HG02840 (cell line): ENCODE results near the gene SCPEP1.
A peak's percentile ranks its signal among the peaks of the same experiment; 100 is the strongest.
"Not testable (repeated sequence)": the region's sequence is repeated elsewhere in the genome, so short reads cannot be mapped to it uniquely, and the experiment has no call there.

Experiments
- ATAC-seq: cut with Tn5 transposase; IDR thresholded peaks from one replicate; pipeline ENCODE4 v1.9.1; 2021; ENCODE audit warnings: mild to moderate bottlenecking, moderate library complexity, moderate number of reproducible peaks; ENCODE audit not compliant: unreplicated experiment, low FRiP score

Gene SCPEP1, protein sequence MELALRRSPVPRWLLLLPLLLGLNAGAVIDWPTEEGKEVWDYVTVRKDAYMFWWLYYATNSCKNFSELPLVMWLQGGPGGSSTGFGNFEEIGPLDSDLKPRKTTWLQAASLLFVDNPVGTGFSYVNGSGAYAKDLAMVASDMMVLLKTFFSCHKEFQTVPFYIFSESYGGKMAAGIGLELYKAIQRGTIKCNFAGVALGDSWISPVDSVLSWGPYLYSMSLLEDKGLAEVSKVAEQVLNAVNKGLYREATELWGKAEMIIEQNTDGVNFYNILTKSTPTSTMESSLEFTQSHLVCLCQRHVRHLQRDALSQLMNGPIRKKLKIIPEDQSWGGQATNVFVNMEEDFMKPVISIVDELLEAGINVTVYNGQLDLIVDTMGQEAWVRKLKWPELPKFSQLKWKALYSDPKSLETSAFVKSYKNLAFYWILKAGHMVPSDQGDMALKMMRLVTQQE

GRCh38 chr17:56977673-56978395, at the start of gene SCPEP1:
Gene SCPEP1, plus strand, starts transcription at chr17:56978131. Its CDS starts 29 bp downstream, at chr17:56978160.
- peak; percentile 62 for ATAC-seq

DNA sequence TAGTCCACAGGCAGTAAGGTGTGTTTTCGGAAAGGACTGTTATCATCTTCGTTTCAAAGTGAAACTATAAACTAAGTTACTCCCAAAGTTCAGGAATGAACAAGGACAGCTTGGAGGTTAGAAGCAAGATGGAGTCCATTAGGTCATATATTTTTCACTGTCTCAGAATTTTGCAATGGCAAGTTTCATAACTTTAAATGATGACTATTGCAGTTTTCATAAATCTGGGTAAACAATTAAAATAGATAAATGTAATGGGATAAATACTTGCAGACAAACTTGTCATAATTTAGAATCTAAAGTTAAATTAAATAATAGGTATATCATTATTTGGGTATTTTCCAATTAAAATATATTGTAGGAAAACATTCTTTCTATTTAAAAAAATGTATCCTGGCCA, 49.3 kb upstream of the SCPEP1 start:
- ATAC-seq: no peak

DNA sequence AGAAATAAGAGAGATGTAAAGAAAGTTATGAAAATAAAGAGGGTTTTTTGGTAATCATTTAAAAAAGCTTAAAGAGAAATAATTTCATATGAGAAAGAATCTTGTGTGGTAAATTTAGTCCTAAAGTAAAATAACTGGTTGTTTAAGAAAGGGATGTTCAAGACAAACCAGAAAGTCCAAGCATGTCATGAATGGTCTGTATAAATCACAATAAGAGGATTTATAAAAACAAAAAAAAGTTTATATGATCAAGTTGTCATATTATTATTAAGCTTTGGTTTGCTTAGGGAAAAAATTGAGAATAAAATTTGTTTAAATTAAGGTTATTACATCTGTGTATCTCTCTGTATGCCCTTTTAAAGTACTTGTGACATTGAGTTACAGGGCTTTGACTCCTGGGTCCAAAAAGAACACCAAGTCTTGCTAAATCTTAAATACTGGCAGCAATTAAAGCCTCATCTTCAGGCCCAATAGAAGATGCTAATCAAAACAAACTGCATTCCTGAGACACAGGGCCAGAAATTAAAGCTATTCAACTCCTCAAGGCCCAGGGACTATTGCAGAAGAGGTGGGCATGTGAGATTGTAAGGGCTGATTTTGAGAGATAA, 48.5 kb upstream of the SCPEP1 start:
- ATAC-seq: no peak

DNA sequence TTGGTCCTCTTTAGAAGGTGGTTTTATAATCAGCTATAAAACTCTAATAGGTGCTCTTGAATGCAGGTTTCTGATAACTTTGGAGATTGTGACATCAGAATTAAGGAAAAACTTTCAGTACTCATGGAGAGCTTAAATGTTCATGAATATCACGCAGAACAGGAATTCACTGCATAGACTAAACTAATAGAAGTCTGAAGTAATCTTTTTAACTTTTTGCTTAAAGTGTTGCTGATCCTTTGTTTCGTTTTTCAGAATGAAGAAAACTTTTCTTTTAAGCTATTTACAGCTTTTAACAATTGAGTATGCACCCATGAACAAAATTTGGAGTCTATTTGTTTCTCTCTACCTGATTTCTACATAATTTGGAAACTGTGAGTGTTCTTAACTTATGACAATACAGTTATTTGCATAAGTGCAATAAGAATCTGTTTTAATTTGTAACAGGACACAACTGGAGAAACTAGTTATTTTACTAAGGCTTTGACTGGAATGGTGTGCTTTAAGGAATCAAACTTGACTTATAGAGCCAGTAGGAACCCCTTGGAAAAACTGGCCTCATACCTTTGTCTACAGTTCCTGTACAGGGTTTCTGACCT, 47.1 kb upstream of the SCPEP1 start:
- ATAC-seq: no peak

DNA sequence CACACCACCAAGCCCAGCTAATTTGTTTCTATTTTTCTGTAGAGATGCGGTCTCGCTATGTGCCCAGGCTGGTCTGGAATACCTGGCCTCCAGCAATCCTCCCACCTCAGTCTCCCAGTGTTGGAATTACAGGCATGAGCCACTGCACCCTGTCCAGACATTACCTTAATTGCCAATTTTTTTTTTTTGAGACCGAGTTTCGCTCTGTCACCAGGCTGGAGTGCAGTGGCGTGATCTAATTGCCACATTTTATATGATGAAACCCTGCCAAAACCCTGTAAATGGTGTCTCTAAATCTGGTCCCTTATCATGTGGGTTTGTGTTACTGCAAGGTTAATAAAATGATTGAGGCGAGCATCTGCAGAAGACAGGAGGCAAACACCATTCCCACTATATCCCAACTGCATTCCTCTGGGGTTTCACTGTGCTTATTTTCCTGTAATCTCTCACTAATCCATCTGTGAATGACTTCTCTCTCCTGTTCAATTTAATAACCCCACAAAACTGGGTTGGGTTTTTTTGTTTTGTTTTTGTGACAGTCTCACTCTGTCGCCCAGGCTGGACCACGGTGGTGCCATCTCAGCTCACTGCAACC, 44.7 kb upstream of the SCPEP1 start:
- ATAC-seq: no peak

- no peak for ATAC-seq
These were observed 44.1 kb upstream of the SCPEP1 start for GRCh38 chr17:56933868-56934267.

GRCh38 chr17:56934280-56934679, 43.7 kb upstream of the SCPEP1 start:
- no peak for ATAC-seq

GRCh38 chr17:56935461-56935860, 42.5 kb upstream of the SCPEP1 start:
- ATAC-seq: no peak

- no peak for ATAC-seq
These were observed 41.1 kb upstream of the SCPEP1 start for GRCh38 chr17:56936697-56937322.

GRCh38 chr17:56937687-56938086, 40.2 kb upstream of the SCPEP1 start:
- no peak for ATAC-seq

GRCh38 chr17:56938206-56938605, 39.7 kb upstream of the SCPEP1 start:
- not testable (repeated sequence) for ATAC-seq

DNA sequence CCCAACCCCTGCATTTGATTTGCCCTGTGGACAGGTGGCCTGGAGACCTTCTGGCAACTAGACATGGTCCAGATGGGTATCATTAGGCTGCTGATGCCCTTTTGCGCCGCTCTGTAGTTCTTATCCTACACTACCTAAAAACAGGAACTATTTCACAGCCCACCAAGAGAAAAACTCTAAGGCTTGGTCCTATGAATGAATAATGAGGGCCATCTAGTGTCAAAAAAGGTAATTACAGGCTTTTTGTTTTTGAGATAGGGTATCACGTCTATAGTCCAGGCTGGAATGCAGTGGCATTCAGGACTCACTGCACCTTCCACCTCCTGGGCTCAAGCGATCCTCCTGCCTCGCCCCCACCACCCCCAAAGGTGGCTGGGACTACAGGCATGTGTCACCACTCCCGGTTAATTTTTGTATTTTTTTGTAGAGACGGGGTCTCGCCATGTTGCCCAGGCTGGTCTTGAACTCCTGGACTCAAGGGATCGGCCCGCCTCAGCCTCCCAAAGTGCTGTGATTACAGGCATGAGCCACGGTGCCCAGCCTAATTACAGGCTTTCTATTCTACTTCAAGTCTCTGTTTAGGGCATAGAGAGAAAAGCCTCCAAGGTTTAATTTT, 38.0 kb upstream of the SCPEP1 start:
- ATAC-seq: no peak

DNA sequence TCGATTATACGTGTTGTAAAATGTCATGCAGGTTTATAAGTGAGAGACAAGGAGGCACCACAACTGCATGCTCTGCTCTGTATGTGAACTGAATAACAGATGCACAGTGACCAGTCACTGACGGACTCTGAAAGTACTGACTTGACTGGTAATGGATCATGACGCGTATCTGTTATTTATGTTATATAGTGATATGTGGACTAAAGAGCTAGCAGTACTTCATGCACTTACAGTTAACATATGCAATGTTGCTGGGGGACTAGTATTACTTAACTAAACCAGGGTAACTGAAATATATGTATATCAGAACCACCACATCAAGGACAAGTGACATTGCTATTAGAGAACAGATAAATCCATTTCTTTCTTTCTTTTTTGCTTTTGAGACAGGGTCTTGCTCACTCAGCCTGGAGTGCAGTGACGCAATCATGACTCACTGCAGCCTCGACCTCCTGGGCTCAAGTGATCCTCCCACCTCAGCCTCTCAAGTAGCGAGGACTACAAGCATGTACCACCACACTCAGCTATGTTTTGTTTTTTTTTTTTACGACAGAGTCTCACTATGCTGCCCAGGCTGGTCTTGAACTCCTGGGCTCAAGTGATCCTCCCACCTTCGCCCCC, 34.3 kb upstream of the SCPEP1 start:
- ATAC-seq: no peak

GRCh38 chr17:56945938-56946505, 31.9 kb upstream of the SCPEP1 start:
- no peak for ATAC-seq

DNA sequence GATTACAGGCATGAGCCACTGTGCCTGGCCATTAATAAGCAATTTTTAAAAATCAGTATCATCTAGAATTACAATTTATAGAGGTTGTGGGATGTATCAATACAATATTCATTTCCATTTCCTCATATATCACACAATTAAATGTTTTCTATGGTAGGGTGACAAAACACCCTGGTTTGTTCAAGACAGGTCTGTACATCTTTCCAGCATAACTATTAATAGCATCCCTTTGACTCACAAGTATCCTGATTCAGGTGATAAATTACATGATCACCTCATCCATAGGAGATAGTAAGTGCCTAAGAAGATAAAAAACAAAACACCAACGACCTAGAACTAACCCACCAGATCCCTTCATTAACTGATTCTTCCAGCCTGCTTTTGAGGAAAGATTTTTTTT, 30.2 kb upstream of the SCPEP1 start:
- no peak for ATAC-seq

DNA sequence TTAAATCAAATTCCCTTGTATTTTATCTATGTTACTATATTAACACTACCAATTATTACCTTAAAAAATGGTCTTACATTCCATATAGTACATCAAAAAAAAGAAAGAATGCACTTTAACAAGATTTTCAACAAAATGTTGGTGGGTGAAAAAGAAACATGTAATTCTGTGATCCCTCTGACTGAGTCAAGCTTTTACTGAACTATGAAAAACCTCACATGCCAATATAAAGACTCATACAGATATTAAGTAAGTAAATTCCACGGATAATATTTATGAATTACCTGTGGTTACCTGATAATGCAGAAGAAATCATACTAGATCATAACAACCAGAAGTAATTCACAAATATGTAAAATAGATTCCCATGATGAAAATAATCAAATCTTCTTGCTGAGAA, 29.4 kb upstream of the SCPEP1 start:
- no peak for ATAC-seq

DNA sequence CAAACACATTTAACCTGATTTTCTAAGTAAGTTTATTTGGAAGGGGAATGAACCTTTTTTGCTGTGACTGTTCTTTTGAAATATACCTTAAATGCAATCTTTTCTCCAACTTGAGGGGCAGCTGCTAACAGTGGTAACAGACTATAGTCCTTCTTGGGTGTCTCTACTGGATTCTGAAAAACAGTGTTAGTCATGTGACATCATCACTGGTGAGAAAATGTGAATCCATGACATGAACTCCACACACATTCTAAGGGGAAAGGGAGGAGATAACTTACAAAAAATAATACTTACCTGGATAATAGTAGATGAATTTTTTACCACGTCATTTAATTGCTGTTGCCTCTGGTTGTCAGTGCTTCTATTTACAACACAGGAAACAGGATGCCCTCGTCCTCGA, 28.3 kb upstream of the SCPEP1 start:
- ATAC-seq: no peak

GRCh38 chr17:56956992-56957391, 20.9 kb upstream of the SCPEP1 start:
- ATAC-seq: no peak
